HuH-7 (cell line): ENCODE data around the gene TPK1.

ENCODE experiments used
- DNase-seq: peaks from one replicate; pipeline ENCODE4 v3.0.0; 2011; ENCODE audit warnings: low spot score

The TPK1 gene

GRCh38 chr7:144528536-144529045, 307.3 kb downstream of the TPK1 start:
- DNase-seq: no peak

- DNase-seq: no peak
Measured at GRCh38 chr7:144527051-144527471, 308.8 kb downstream of the TPK1 start.

GRCh38 chr7:144525956-144526355, 309.9 kb downstream of the TPK1 start:
- no peak for DNase-seq

- no peak for DNase-seq
Measured at GRCh38 chr7:144524271-144524670, 311.6 kb downstream of the TPK1 start.

GRCh38 chr7:144523621-144524020, 312.2 kb downstream of the TPK1 start:
- DNase-seq: no peak

- DNase-seq: no peak
Measured at GRCh38 chr7:144519925-144520324, 315.9 kb downstream of the TPK1 start.

GRCh38 chr7:144518360-144518759, 317.5 kb downstream of the TPK1 start:
- DNase-seq: no peak

GRCh38 chr7:144517749-144518148, 318.1 kb downstream of the TPK1 start:
- DNase-seq: no peak

- DNase-seq: no peak
Measured at GRCh38 chr7:144516729-144517525, 318.9 kb downstream of the TPK1 start.

GRCh38 chr7:144513334-144513733, 322.5 kb downstream of the TPK1 start:
- DNase-seq: no peak

- no peak for DNase-seq
Measured at GRCh38 chr7:144510621-144511020, 325.2 kb downstream of the TPK1 start.

- DNase-seq: no peak
Measured at GRCh38 chr7:144508702-144509101, 327.2 kb downstream of the TPK1 start.

GRCh38 chr7:144503215-144503614, 332.6 kb downstream of the TPK1 start:
- DNase-seq: no peak

- no peak for DNase-seq
Measured at GRCh38 chr7:144500225-144500624, 335.6 kb downstream of the TPK1 start.

GRCh38 chr7:144497282-144497681, 338.6 kb downstream of the TPK1 start:
- no peak for DNase-seq

- DNase-seq: no peak
Measured at GRCh38 chr7:144494355-144494754, 341.5 kb downstream of the TPK1 start.

GRCh38 chr7:144489504-144489903, 346.3 kb downstream of the TPK1 start:
- no peak for DNase-seq

GRCh38 chr7:144488977-144489376, 346.9 kb downstream of the TPK1 start:
- no peak for DNase-seq

GRCh38 chr7:144487901-144488300, 348.0 kb downstream of the TPK1 start:
- no peak for DNase-seq

GRCh38 chr7:144484445-144484844, 351.4 kb downstream of the TPK1 start:
- DNase-seq: no peak

GRCh38 chr7:144483189-144483588, 352.7 kb downstream of the TPK1 start:
- DNase-seq: no peak

- no peak for DNase-seq
Measured at GRCh38 chr7:144481833-144482232, 354.0 kb downstream of the TPK1 start.

- no peak for DNase-seq
Measured at GRCh38 chr7:144477348-144477747, 358.5 kb downstream of the TPK1 start.
